K562 (cell line): ENCODE measurements around the gene SEMA4G. TPM values are rescaled to one million over a fixed set of nuclear protein-coding genes. Genes with fewer than 3 reads are reported as not detected.

Experiments used
- ATAC-seq: fragments of 200-7000 bp; cut with Tn5 transposase; 3 replicates; pipeline ENCODE4 v1.9.1; 2020; ENCODE audit warnings: moderate library complexity
- BruUV-seq: library from RNA; stranded (reverse); fragments of 400-500 nt; replicated peaks from 2 replicates; lab custom pipeline; 2021; lab: Mats Ljungman, UMichigan
- CTCF ChIA-PET: fragments of 300-600 bp; formaldehyde crosslinking; extraction: SDS; loops from one replicate; lab custom pipeline; 2021; ENCODE audit warnings: low intra/inter-chr PET ratio; lab: Yijun Ruan, JAX
- POLR2A ChIA-PET: fragments of 300-600, 350-650 bp; sonication (Branson Sonifier 250); formaldehyde crosslinking; extraction: SDS; loops from one replicate; lab custom pipeline; 2021; ENCODE audit warnings: antibody characterized with exemption, inconsistent platforms; lab: Yijun Ruan, JAX
- DNase-seq, 4 experiments: peaks; one replicate each; pipeline versions ENCODE4 v3.0.0 to v3.0.0-alpha.2; 2011 to 2018; ENCODE audit warnings: low spot score in 3 of 4, mixed read lengths in 3 of 4; ENCODE audit errors: extremely low read depth in 1 of 4
- FAIRE-seq: peaks from 2 replicates; lab custom pipeline; 2011; peaks lifted over from hg19 to GRCh38; lab: Jason Lieb, UNC
- H2AFZ ChIP-seq: 2 replicates; pipeline ENCODE4 v1.6.0; 2011; ENCODE audit warnings: low read depth, low read length, control low read depth, inconsistent platforms
- H3K27ac ChIP-seq: fragments of 200-600 bp; 3 replicates; pipeline ENCODE4 v1.8.0; 2011; ENCODE audit warnings: low read depth, mild to moderate bottlenecking, control low read depth, inconsistent platforms, low read length, moderate library complexity, mixed read lengths; ENCODE audit errors: extremely low read depth
- H3K27me3 ChIP-seq, 2 experiments: fragments of 300-600 bp in 1 of 2; 2 replicates in 1 of 2; 3 replicates in 1 of 2; pipeline versions ENCODE4 v1.6.0 to v1.8.0; 2011; ENCODE audit warnings: inconsistent platforms in 2 of 2, low read length in 2 of 2, mild to moderate bottlenecking in 1 of 2, mixed read lengths in 1 of 2, moderate library complexity in 1 of 2; ENCODE audit not compliant: control insufficient read depth in 2 of 2, insufficient read depth in 2 of 2
- H3K36me3 ChIP-seq: fragments of 300-600 bp; 3 replicates; pipeline ENCODE4 v1.8.0; 2011; ENCODE audit warnings: mild to moderate bottlenecking, low read length, inconsistent platforms; ENCODE audit not compliant: control insufficient read depth, insufficient read depth
- H3K4me1 ChIP-seq, 2 experiments: fragments of 200-600 bp in 1 of 2; replicated peaks in 1 of 2; 2 replicates in 1 of 2; 3 replicates in 1 of 2; pipeline versions ENCODE4 v1.5.1 to v1.8.0; 2011; ENCODE audit warnings: inconsistent platforms in 2 of 2, low read length in 2 of 2, mild to moderate bottlenecking in 1 of 2, mixed read lengths in 1 of 2, moderate library complexity in 1 of 2; ENCODE audit not compliant: control insufficient read depth in 2 of 2, insufficient read depth in 2 of 2
- H3K4me2 ChIP-seq: 2 replicates; pipeline ENCODE4 v1.6.1; 2011; ENCODE audit warnings: low read length, control low read depth, inconsistent platforms, mixed read lengths; ENCODE audit not compliant: insufficient read depth
- H3K4me3 ChIP-seq: fragments of 200-600 bp; sonication (generic), shearing (Covaris generic); 2 replicates; pipeline ENCODE4 v1.5.1; 2016; ENCODE audit warnings: control low read depth, inconsistent platforms
- H3K79me2 ChIP-seq: fragments of 200-600 bp; 3 replicates; pipeline ENCODE4 v1.8.0; 2011; ENCODE audit warnings: low read length, inconsistent platforms; ENCODE audit not compliant: control insufficient read depth, insufficient read depth
- H3K9ac ChIP-seq, 2 experiments: 2 replicates each; pipeline versions ENCODE4 v1.6.0 to v1.6.1; 2011; ENCODE audit warnings: low read depth in 2 of 2, low read length in 2 of 2, control low read depth in 1 of 2, inconsistent platforms in 1 of 2, mild to moderate bottlenecking in 1 of 2, mixed read lengths in 1 of 2; ENCODE audit not compliant: insufficient read depth in 1 of 2
- H3K9me1 ChIP-seq: one replicate; pipeline ENCODE4 v1.6.0; 2011; ENCODE audit warnings: inconsistent platforms, mild to moderate bottlenecking, low read length, moderate library complexity; ENCODE audit not compliant: control insufficient read depth, insufficient read depth
- H3K9me3 ChIP-seq: replicated peaks from 2 replicates; pipeline ENCODE4 v1.5.1; 2011; ENCODE audit warnings: low read depth, low read length, inconsistent platforms; ENCODE audit not compliant: control insufficient read depth, insufficient read depth
- H4K20me1 ChIP-seq: replicated peaks from 2 replicates; pipeline ENCODE4 v1.6.1; 2011; ENCODE audit warnings: low read length, inconsistent platforms, mixed read lengths; ENCODE audit not compliant: control insufficient read depth, insufficient read depth
- ARHGAP35 ChIP-seq: fragments of 450-650 bp; IDR thresholded peaks from 2 replicates; pipeline ENCODE4 v1.6.1; 2018; ENCODE audit not compliant: partially characterized antibody
- BCOR ChIP-seq: fragments of 450-650 bp; IDR thresholded peaks from 2 replicates; pipeline ENCODE4 v1.6.1; 2016
- ELK1 ChIP-seq: sonication (generic); formaldehyde crosslinking; IDR thresholded peaks from 2 replicates; pipeline ENCODE4 v1.8.1; 2022; ENCODE audit warnings: missing genetic modification reagents
- NKRF ChIP-seq: fragments of 450-650 bp; IDR thresholded peaks from 2 replicates; pipeline ENCODE4 v1.6.1; 2016; ENCODE audit warnings: borderline replicate concordance
- ZBTB34 ChIP-seq: fragments of 250-450 bp; sonication (Bioruptor Pico); IDR thresholded peaks from 2 replicates; pipeline ENCODE4 v1.8.0; 2021; ENCODE audit warnings: mild to moderate bottlenecking, moderate library complexity
- ZNF263 ChIP-seq: sonication (generic); formaldehyde crosslinking; IDR thresholded peaks from 2 replicates; pipeline ENCODE4 v1.8.0; 2022; ENCODE audit warnings: mild to moderate bottlenecking, missing genetic modification reagents, borderline replicate concordance
- ZNF507 ChIP-seq: conservative IDR thresholded peaks from 2 replicates; pipeline ENCODE4 v1.6.1; 2017; ENCODE audit warnings: missing genetic modification characterization, missing compliant biosample characterization
- WGBS: fragments of 100-300 bp; shearing (Covaris generic); methylation state at CpG from one replicate; pipeline ENCODE4 v1.1.6; 2016; ENCODE audit warnings: low coverage, mixed read lengths; ENCODE audit not compliant: insufficient coverage; ENCODE audit errors: missing lambda C conversion rate; 5-methylcytosine and 5-hydroxymethylcytosine counted together
- in situ Hi-C: fragments of 300-500 bp; cut with MboI; formaldehyde crosslinking; loops from 4 replicates; pipeline ENCODE4 v1.15.0; 2018; ENCODE audit warnings: inconsistent platforms, mixed read lengths
- intact Hi-C: fragments of 100-400 bp; cut with micrococcal nuclease; formaldehyde crosslinking; loops from 2 replicates; pipeline ENCODE4 v1.14.2; 2022
- polyA plus RNA-seq, 8 experiments: library from polyadenylated mRNA; depleted of rRNA in 4 of 8; stranded (reverse) in 5 of 8; unstranded in 3 of 8; fragments of >200 nt; fragmentation: Nextera tagmentation in 2 of 8; fragmentation: Illumina TruSeq in 1 of 8; extraction: Ambion mirVana in 2 of 8; extraction: Trizol in 1 of 8; gene quantifications; 2 replicates each; pipeline versions ENCODE4 v1.2.1 to v1.2.3, GENCODE V29; 2011 to 2014; ENCODE audit warnings: inconsistent platforms in 1 of 8, missing spikeins in 1 of 8
- total RNA-seq, 7 experiments: library from RNA; depleted of rRNA in 6 of 7; stranded (reverse); fragments of >200 nt in 6 of 7; fragmentation: Illumina TruSeq in 2 of 7; extraction: Trizol in 2 of 7; gene quantifications; 2 replicates each; pipeline versions ENCODE4 v1.2.1 to v1.2.3, GENCODE V29; 2011 to 2021; ENCODE audit warnings: low replicate concordance in 1 of 7

SEMA4G gene
- total and polyA plus RNA-seq, 9 of the 15 experiments (the other 6 are each of a cell fraction or from before 2014, with no cell fraction given), result 0.40 to 7.8 (median 1.8) TPM

GRCh38 chr10:101016814-101017213 is 47.5 kb downstream of the SEMA4G start:
- FAIRE-seq, result no peak
- no peaks in the 10 kb centered on the region for H3K9me3 ChIP-seq
- no peak overlapping the region for H3K27ac ChIP-seq
- no peaks in the 10 kb centered on the region for H3K27me3 ChIP-seq
- TF ChIP-seq ELK1 (CRISPR knock-in tag) (no peak), ZBTB34 (no peak), BCOR (no peak), NKRF (no peak), ZNF507 (no peak), ZNF263 (CRISPR knock-in tag) (no peak), ARHGAP35 (no peak)
- H3K4me3 ChIP-seq, result no peak overlapping the region
- DNase-seq, result no peak
- H3K4me2 ChIP-seq, result no peak overlapping the region
- ChIA-PET POLR2A (interaction anchor here (0.6 to 0.8 kb wide), 2 partner anchors 44 to 1899 kb away, joined by 3 read pairs; no protein-coding TSS in a partner anchor), CTCF (no interaction called here)
- intact Hi-C loops, result loop anchor here (10.0 kb wide), 1 partner anchor 48 kb away; the partner anchor contains the start of gene KAZALD1
- H3K4me1 ChIP-seq, result peaks cover 8 to 21% of the 10 kb centered on the region in 2 experiments; a peak in 4 of 5 replicates
- BruUV-seq, result no TSS peak
- WGBS, result 25% methylated on average over 4 of the region's 5 CpGs
- no peaks in the 10 kb centered on the region for H3K79me2 ChIP-seq
- H3K9me1 ChIP-seq, result no peaks in the 10 kb centered on the region
- H2AFZ ChIP-seq, result no peak overlapping the region
- ATAC-seq, result no peak
- H3K36me3 ChIP-seq, result no peaks in the 10 kb centered on the region
- no peak overlapping the region for H3K9ac ChIP-seq
- in situ Hi-C loops, result loop anchor here (10.0 kb wide), 1 partner anchor 462 kb away; no protein-coding TSS in a partner anchor
- no peaks in the 10 kb centered on the region for H4K20me1 ChIP-seq
